Occipital lobe (tissue), 2 donors: ENCODE results near the gene AGL. TPM values are rescaled to one million over a fixed set of nuclear protein-coding genes. Genes with fewer than 3 reads are reported as not detected.
"Not testable (repeated sequence)": the region's sequence is repeated elsewhere in the genome, so short reads cannot be mapped to it uniquely, and the experiment has no call there.

Experiments used
- DNase-seq: peaks from one replicate; lab custom pipeline; 2025; lab: John Stamatoyannopoulos, UW
- total RNA-seq: library from RNA; depleted of rRNA; stranded (reverse); fragments of >200 nt; gene quantifications from one replicate; pipeline ENCODE4 v1.2.3, GENCODE V29; 2014

The AGL gene
- total RNA-seq, 1 donor from 2014 or later, result 34.3 TPM

DNA sequence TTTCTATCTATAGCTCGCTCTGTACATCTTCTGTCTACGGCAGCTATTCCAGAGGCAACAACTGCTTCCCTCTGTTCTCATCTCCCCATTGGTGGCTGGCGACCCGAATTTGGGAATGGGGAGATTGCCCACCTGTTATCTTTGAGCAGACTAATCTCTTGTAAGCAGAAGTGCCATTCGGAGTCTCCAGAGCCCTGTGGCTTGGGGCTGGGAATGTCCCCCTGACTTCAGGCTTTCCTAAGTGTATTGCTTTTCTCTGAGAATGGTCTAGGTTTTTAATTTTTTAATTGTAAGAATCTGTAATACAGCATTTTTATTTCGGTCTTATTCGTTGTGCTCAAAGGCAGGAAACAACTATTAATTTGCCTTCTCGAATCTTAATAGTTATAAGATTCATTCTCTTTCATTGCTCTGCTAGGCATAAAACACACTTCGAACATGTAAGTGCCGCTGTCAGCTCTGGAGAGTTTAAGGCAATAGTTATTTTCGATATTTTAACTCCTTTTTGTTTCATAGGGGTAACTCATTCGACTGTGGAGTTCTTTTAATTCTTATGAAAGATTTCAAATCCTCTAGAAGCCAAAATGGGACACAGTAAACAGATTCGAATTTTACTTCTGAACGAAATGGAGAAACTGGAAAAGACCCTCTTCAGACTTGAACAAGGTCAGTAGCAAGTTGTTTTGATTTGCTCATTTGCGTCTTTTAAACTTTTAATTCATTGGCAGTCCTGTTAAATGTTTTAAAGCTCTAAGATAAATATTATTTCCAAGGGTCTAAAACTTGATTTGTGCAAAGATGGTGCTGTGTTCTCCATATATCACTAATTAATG, 514 bp downstream of the AGL start:
- no peak for DNase-seq

DNA sequence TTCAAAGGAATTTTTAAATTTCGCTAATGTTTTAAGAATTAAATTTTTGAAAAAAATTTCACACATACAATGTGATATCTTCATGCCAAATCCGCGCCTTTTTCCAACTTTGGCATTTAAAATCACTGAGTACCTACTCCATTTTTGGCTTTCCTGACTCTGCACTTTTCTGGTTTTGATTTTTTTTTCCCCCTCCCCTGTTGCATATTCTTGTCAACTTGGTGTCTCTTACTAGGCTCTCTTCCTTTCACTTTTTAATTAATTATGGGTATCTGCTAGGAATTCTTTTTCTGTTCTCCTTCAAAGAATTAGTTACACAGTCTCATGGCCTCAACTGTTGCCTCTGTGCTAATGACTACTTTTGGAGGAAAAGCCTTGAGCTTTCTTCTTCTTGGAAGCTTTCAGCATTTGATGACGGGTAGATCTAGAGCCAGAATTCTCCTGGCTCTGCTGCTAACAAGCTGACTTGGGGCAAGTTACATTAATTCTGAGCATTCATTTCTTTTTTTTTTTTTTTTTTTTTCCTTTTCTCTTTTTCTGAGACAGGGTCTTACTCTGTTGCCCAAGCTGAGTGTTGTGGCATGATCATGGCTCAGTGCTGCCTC, 1.8 kb downstream of the AGL start:
- no peak for DNase-seq

DNA sequence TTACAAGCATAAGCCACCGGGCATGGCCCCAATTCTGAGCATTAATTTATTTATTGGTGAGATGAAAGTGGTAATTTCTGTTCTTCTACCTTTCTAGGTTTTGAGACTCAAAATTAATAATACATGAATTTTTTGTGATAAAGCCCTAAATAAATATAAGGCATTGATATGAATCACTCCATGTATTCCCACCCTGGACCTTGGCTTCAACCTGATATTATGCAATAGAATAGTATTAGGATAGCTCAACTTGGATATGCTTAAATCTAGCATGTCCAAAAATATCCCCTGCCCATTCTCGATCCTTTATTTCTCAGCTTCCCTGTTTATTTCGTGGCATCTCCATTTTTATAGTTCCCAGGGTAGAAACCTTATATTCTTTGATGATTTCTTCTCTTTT, 2.5 kb downstream of the AGL start:
- no peak for DNase-seq

DNA sequence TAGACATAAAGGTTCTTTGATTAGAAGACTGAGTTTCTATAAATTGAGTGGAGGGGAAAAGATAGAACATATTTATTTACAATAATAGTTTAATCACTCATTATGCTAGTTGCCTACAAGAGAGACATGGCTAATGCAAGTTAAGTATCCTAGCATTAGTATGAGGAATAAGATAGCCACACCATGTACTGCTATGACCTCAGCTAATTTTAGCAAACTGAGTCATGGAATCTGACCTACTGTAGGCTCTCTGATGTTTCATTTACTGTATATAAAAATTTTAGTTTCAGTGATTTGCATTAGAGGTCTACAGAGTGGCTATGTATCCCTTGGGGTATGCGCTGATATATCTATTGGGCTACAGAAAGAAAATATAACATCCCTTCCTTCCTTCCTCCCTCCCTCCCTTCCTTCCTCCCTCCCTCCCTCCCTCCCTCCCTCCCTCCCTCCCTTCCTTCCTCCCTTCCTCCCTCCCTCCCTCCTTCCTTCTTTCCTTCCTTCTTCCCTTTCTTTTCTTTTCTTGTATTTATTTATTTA, 5.8 kb downstream of the AGL start:
- no peak for DNase-seq

DNA sequence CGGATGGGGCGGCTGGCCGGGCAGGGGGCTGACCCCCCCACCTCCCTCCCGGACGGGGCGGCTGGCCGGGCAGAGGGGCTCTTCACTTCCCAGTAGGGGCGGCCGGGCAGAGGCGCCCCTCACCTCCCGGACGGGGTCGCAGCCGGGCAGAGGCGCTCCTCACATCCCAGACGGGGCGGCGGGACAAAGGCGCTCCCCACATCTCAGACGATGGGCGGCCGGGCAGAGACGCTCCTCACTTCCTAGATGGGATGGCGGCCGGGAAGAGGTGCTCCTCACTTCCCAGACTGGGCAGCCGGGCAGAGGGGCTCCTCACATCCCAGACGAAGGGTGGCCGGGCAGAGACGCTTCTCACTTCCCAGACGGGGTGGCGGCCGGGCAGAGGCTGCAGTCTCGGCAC, 6.9 kb downstream of the AGL start:
- not testable (repeated sequence) for DNase-seq

DNA sequence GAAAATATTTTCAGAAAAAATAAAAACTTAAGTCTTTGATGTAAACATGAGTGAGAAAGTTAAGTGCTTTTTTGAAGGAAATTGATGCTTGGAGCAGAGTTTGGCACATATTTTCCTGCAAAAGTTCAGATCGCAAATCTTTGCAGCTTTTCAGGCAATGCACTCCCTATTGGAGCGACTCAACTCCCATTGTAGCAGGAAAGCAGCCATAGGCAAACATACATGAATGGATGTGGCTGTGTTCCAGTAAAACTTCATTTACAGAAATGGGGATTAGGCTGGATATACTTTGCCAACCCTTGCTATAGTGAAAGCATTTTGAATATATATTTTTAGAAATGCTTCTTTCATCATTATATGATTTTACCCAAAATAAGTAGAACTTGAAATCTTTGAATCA, 8.1 kb downstream of the AGL start:
- DNase-seq, result no peak

DNA sequence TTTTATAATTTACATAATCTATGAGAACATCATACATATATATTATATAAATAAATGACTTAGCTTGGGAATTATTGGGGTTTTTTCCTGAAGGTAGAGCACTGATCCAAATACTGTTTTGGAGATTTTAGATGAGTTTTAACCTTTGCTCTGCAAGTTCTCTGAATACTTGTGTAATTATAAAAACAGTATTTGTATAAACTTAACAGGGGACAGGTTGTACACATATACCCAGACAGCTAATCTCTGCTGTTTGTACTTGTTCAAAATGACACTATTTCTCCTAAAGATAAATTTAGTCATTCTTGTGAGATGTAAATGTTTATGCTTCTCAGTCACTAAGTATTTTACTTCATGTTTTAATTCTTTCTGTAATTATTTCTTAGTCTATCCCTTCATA, 8.7 kb downstream of the AGL start:
- no peak for DNase-seq

DNA sequence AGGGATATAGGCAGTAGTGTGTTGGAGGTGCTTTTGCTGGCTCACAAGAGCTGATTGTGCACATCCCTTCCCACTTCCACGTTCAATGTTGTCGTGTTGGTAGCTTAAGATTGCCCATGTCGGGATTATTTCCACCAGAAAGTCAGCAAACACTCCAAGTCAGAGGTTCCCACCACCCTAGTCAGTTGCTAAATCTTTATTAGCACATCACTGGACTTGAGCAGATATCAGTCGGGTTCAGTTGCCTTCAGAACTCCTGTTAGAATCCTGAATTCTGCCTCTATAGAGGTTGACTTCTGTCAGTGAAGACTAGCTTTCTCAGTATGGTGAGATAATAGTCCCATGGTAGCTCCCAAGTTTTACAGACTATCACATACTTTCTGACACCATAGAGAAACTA, 10.5 kb downstream of the AGL start:
- DNase-seq, result no peak

DNA sequence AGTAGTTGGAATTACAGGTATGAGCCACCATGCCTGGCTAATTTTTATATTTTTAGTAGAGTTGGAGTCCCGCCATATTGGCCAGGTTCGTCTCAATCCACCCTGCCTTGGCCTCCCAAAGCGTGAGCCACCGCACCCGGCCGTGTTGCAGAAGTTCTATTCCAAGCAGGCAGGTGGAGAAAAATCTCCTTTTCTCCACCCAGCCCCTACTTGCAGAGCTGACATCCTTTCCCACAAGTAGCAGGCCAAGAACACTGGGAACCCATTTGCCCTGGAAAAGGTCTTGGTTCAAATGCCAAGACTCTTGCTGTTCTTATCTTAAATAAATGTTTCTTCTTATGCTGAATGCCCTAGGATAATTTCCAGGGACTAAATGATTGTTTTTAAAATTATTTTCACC, 17.5 kb downstream of the AGL start:
- no peak for DNase-seq

DNA sequence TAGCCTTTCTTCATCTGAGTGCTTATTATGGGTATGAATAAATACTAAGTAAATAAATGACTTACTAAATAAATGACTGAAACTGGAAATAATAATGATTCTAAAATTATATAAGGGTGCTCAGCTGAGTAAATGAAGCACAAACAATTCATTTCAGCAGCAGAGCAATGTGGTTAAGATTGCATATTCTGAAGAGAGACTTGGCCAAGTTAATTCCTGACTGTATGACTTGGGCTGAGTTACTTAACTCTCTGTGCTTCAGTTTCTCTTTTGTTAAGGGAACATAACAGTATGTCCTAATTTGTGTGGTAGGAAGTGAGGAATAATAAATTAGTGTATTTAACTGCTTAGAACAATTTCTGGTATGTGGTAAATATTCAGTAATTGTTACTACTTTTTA, 19.1 kb downstream of the AGL start:
- DNase-seq, result no peak

DNA sequence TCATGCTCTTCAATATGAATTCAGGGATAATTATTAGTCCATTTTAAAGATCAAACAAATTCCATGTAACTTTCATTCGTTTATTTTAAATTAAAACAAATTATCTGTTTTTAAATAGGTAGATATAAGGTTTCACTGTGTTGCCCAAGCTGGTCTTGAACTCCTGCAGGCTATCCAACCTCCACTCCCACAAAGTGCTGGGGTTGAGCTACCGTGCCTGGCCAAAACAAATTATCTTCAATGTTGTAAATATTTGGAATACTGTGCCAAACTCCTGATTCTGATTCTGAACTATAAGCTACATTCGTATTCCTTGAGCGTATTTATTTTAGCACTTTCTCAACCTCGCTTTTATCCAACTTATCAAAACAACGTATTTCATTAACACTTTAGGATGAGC, 19.6 kb downstream of the AGL start:
- no peak for DNase-seq

DNA sequence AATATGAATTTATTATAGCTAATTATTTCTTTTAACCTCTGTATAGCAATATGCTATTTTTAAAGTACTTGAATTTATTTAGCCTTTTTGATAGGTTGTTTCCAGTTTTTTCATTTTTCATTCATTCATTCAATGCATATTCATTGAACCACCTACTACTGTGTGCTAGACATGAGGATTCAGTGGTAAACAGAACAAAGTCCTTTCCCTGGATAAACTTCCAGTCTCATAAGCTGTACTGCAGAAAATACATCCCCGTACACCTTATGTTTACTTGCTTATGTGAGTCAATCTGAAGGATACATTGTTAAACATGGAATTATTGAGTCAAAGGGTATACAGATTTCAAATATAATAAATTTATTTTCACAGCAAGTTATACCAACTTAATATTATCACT, 21.9 kb downstream of the AGL start:
- DNase-seq, result no peak

DNA sequence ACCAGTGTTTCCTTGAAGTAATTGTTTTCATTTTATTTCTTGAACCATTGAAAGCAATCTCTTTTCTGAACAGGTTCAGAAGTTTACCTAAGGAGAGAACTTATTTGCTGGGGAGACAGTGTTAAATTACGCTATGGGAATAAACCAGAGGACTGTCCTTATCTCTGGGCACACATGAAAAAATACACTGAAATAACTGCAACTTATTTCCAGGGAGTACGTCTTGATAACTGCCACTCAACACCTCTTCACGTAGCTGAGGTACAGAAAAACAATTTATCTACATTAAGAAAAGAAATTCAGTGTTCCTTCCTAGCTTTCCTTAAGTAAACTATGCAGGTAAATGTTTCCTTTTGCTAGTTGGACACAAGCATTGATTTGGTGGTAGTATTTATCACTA, 27.4 kb downstream of the AGL start:
- no peak for DNase-seq

DNA sequence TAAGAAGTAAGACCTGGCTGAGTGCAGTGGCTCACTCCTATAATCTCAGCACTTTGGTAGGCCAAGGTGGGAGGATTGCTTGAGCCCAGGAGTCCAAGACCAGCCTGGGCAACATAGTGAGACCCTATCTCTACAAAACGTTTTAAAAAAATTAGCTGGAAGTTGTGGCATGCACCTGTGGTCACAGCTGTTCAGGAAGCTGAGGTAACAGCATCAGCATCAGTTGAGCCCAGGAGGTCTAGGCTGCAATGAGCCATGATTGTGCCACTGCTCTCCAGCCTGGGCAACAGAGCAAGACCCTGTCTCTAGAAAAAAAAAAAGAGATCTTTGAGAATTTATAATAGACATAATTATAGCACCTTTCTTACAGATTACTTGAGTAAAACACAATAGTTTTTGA, 36.0 kb downstream of the AGL start:
- DNase-seq, result no peak

DNA sequence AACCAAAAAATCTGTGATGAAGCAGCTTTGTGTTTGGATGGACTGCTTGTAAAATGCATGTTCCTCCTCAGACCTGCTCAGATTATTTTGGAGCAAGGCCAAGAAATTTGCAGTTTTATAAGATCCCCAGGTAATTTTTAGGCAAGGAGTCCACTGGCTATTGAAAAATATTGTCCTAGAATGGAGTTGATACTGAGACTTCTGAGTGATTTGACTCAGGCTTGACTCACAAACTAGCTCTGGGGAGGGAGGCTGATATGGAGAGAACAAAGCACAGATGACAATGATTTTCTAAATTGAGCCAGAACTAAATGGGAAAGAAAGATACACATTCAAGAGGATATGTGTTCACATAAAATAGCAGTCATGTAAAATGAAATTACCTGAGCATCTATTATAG, 36.7 kb downstream of the AGL start:
- no peak for DNase-seq

DNA sequence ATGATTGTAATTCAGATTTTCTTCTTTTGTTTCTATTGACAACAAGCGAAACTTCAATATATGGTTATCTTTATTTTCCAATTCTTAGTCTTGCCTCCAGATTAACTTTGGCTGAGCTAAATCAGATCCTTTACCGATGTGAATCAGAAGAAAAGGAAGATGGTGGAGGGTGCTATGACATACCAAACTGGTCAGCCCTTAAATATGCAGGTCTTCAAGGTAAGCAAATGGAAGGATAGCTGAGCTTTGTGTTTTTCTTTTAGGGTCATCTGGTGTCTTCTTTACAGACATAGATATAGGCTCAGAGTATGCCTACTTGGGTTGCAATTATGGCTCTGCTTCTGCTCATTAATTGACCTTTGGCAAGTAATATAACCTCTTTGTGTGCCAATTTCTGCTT, 37.7 kb downstream of the AGL start:
- no peak for DNase-seq

DNA sequence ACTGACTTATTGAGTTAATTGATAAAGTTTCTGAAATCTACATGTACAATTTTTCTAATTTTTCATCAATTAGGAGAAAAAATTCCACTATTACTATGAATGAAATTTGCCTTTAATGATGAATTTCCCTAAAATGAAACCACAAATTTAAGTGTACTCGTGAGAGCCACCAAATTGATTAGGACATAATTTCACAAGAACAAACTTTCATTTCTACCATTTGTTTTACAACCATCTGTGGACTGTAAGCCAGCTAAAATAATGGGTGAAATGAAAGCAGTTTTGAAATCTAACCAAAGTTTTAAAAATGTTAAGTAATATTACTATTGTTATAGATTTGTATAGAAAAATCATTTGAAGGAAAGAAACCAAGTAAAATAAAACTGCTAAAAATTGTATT, 41.8 kb downstream of the AGL start:
- no peak for DNase-seq

DNA sequence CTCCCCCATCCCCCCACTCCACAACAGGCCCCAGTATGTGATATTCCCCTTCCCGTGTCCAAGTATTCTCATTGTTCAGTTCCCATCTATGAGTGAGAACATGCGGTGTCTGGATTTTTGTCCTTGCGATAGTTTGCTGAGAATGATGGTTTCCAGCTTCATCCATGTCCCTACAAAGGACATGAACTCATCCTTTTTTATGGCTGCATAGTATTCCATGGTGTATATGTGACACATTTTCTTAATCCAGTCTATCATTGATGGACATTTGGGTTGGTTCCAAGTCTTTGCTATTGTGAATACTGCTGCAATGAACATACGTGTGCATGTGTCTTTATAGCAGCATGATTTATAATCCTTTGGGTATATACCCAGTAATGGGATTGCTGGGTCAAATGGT, 53.1 kb downstream of the AGL start:
- DNase-seq, result not testable (repeated sequence)

DNA sequence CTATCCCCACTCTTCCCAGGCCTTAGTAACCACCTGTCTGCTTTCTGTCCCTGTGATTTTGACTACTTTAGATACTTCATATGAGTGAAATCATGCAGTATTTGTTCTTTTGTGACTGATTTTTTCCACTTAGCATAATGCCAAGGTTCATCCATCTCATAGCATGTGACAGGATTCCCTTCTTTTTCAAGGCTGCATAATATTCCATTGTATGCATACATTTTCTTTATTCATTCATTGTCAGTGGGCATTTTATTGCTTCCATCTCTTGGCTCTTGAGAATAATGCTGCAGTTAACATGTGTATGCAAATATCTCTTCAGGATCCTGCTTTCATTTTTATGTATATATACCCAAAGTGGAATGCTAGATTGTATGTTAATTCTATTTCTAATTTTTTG, 56.4 kb downstream of the AGL start:
- no peak for DNase-seq

DNA sequence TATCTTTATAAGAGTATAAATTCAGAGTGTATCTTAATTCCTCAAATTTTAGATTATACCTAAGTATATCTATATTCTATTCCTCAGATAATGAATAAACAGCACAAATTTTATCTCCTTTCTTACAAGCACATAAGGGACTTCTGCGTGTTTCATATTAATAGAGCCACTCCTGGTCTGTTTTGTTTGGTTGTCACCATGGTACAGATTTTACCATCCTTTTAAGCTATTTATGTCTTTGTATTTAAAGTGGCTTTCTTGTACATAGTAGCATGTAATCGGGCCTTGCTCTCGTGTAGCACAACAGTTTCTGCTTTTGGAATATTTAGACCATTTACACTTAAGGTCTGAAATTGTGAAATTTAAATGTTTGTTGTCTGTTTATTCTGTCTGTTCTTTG, 67.1 kb downstream of the AGL start:
- no peak for DNase-seq

DNA sequence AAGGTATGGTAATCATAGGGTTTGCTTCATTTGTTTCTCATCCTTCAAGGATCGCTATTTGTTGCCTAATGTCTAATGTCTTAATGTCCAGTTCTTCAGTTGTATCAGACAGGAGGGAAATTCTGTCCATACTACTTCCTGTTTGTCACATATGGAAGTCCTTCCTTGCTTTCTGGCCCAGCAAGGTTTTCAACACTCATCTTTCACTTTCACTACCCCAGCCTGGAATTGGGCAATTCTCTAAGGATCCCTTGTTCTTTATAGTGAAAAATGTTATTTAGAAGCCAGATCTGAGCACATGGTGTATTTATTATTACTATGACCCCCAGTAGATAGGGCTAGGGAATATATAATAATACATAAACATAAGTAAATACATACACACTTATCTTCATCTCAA, 69.1 kb downstream of the AGL start:
- no peak for DNase-seq

DNA sequence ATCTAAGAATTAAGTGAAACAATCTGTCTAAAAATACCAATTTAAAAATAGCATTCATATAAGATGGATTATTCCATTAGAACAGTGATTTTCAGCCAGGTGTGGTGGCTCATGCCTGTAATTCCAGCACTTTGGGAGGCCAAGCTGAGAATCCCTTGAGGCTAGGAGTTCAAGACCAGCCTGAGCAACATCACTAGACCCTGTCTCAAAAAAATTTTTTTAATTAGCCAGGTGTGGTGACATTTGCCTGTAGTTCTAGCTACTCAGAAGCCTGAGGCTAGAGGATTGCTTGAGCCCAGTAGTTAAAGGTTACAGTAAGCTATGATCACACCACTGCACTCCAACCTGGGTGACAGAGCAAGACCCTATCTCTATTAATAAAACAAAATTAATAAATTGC, 84.6 kb downstream of the AGL start:
- no peak for DNase-seq

DNA sequence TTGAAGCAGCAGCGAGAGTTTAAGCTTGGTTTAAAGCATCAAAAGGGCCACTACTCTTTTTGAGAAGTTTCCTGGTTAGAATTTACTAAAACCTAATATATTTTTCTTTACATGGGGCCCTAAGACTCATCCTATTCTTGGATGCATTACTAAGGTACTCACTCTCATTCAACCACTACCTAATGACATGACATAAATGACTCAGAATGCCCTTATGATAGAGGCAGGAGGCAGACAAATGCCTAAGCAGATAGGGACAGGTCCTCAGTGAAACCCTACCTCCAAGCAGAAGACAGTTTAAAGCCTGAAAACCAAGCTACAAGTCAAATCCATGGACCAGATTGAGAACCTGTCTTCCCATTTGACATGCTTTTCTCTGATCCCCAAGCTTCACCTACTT, 85.4 kb downstream of the AGL start:
- no peak for DNase-seq
